GM12878 (cell line): Measurements from ENCODE around the gene LRSAM1.

ENCODE experiments used
- ATF2 ChIP-seq: IDR thresholded peaks from 2 replicates; pipeline ENCODE4 v1.6.1; 2012; ENCODE audit warnings: low read length, inconsistent platforms
- BCL11A ChIP-seq: IDR thresholded peaks from 2 replicates; pipeline ENCODE4 v1.6.1; 2011; ENCODE audit warnings: low read depth, low read length
- CTCF ChIP-seq, 3 experiments: IDR thresholded peaks in 2 of 3; conservative IDR thresholded peaks in 1 of 3; 2 replicates each; pipeline ENCODE4 v1.5.1; 2011; ENCODE audit warnings: low read depth in 3 of 3, low read length in 3 of 3, mild to moderate bottlenecking in 3 of 3, control low read depth in 2 of 3, moderate library complexity in 2 of 3, inconsistent platforms in 1 of 3, mixed read lengths in 1 of 3; ENCODE audit not compliant: control insufficient read depth in 2 of 3, insufficient read depth in 1 of 3; ENCODE audit errors: extremely low read depth in 1 of 3
- NFYB ChIP-seq: IDR thresholded peaks from 2 replicates; pipeline ENCODE4 v1.6.1; 2011; ENCODE audit warnings: low read depth, mild to moderate bottlenecking, low read length, improper control_type of control experiment, moderate library complexity; ENCODE audit not compliant: insufficient read depth
- POLR2A ChIP-seq: IDR thresholded peaks from 2 replicates; pipeline ENCODE4 v1.6.1; 2011; ENCODE audit warnings: low read depth, mild to moderate bottlenecking, low read length
- RBBP5 ChIP-seq: fragments of 200-600 bp; sonication (generic); conservative IDR thresholded peaks from 2 replicates; pipeline ENCODE4 v1.6.1; 2016

- TF ChIP-seq BCL11A = no peak
- no peak for TF ChIP-seq RBBP5
- peak; percentile 32 to 61 (median 48); a peak in 4 of 6 replicates for TF ChIP-seq CTCF (IDR thresholded peaks at IDR 0.05 in 2 of 3, conservative IDR thresholded peaks at IDR 0.05 in 1 of 3; ENCODE audit: control insufficient read depth in 2 of 3, extremely low read depth in 1 of 3, insufficient read depth in 1 of 3, low read depth in 3 of 3, low read length in 3 of 3)
- no peak for TF ChIP-seq ATF2
- no peak for TF ChIP-seq POLR2A
- TF ChIP-seq NFYB = no peak
Measured at GRCh38 chr9:127455324-127455992, 4.1 kb downstream of the LRSAM1 start.
